LNCaP clone FGC (cell line): ENCODE data around the gene ZKSCAN4.

ENCODE experiments used
- DNase-seq: peaks from one replicate; pipeline ENCODE4 v3.0.0-alpha.2; 2011; ENCODE audit warnings: low read depth
- H3K4me3 ChIP-seq: 2 replicates; pipeline ENCODE4 v1.5.1; 2011; ENCODE audit warnings: mild to moderate bottlenecking, low read depth, low read length, control low read depth
- CTCF ChIP-seq: IDR thresholded peaks from 2 replicates; pipeline ENCODE4 v1.5.1; 2012; ENCODE audit warnings: mild to moderate bottlenecking; ENCODE audit not compliant: control insufficient read depth, insufficient read depth; ENCODE audit errors: extremely low read depth

The ZKSCAN4 gene

GRCh38 chr6:28200020-28200419, 52.0 kb downstream of the ZKSCAN4 start:
- DNase-seq, result no peak
- TF ChIP-seq CTCF, result no peak
- no peak overlapping the region for H3K4me3 ChIP-seq
